NCI-H146 (cell line): Measurements from ENCODE around the gene MEPCE.
A peak's percentile ranks its signal among the peaks of the same experiment; 100 is the strongest.
"Not testable (repeated sequence)": the region's sequence is repeated elsewhere in the genome, so short reads cannot be mapped to it uniquely, and the experiment has no call there.

Experiments used
- DNase-seq: peaks from one replicate; lab custom pipeline; 2025; lab: John Stamatoyannopoulos, UW

MEPCE gene

DNA sequence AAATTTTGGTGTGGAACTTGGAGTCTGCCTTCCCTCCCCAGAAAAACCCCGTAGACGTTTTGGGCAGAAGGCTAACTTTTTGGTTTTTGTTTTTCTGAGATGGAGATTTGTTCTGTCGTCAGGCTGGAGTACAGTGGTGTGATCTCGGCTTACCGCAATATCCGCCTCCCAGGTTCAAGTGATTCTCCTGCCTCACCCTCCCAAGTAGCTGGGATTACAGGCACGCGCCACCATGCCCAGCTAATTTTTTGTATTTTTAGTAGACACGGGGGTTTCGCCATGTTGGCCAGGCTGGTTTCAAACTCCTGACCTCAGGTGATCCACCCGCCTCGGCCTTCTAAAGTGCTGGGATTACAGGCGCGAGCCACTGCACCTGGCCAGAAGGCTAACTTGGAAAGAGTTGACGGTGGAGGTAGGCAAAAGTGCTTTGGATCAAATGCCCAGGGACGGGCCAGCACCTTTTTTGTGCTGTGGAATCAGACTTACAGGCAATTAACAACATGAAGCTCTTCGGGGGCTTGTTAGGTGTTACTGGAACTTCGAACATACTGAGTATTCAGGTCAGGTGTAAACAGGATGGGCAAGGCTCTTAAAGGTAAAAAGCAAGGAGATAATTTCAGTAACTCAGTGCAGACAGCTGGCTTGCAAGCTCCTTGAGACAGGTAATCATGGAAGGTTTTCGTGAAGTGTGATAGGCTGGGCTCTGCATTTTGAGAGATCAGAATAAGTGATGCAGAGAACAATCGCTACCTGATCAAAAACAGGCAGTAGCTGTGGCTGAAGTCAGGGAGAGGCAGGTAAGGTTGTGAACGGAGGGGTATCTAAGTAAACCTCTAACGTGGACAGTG is 4.9 kb downstream of the MEPCE start:
- DNase-seq, result no peak

DNA sequence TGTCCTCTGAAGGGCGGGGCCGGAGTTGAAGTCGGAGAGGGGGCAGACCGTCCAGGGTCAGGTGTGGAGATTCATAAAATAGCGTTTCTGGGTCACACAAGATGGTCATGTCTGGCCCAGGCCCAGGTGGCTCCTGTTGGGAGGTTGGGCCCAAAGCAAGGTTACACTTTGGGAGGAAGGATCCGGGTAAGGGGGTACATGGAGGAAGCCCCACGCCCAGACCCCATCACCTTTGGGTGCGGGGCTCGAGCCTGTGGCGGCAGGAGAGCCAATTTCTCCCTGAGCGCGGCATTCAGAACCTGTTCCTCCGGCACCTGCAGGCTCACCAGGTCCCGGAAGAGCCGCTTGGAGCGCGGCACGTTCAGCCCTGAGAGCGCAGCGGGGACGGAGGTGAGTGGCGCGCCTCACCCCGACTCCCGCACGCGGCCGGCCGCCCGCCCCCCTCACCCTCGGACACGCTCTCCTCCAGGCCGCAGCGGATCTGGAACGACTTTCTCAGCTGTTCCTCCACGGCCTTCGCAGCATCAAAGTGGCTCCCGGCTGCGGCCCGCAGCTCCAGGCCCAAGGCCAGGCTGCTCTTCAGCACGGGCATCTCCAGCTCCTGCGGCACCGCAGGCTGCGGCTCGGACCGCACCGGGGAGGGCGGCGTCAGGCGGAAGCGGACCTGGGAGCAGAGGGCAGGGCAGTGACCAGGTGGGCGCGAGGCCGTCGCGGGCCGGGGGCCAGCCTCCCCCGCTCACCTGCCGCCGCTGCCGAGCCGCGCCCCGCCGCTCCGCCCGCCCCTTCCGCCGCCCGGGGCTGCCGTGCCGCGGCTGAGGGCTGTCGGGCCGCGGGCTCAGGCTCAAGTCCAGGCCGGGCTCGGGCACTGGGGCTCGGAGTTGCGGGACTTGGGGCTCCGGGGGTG is 6.0 kb downstream of the MEPCE start:
- peak; percentile 64 for DNase-seq

DNA sequence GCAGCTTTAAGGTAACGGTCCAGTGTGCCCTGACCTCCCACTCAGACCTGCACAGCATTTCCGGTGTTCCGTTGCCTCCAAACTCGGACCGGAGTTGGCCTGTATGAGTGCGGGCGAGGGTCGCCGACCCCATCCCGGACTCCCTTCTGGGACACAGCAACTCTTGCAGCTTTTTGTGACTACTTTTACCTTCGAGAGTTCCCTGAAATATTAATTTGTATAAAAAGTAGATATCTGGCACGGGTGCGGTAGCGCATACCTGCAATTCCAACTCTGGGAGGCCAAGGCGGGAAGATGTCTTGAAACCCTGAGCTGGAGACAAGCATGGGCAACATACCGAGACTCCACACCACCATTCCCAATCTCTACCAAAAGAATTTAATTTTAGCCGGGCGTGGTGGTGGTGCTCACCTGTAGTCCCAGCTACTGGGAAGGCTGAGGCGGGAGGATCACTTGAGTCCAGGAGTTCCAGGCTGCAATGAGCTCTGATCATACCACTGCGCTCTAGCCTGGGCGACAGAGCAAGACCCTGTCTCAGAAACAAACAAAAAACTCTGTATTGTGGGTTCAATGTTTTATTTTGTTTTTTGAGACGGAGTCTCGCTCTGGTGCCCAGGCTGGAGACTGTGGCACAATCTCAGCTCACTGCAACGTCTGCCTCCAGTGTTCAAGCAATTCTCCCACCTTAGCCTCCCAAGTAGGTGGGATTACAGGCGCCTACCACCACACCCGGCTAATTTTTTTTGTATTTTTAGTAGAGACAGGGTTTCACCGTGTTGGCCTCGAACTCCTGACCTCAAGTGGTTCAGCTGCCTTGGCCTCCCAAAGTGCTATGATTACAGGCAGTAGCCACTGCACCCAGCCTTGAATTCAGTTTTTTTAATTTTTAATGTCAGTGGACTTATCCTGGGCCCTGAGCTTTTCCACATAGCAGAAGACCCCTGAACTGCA is 7.8 kb downstream of the MEPCE start:
- no peak for DNase-seq

DNA sequence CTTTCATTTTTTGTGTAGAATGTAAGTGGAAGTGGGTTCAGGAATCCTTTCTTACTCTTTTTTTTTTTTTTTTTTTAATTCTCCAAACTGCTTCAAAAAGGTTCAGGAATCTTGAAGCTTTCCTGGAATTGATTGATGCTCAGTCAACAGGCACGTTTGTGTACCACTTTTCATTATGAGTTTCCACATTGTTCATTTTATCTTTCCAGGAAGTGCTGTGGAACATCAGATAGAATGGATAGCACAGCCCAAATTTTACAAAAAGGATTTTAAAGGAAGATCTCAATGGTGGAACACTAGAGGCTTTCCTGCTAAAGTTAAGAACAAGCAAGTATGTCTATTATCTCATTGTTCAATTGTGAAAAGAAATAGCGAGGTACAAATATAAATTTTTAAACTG is 8.5 kb downstream of the MEPCE start:
- DNase-seq, result no peak

DNA sequence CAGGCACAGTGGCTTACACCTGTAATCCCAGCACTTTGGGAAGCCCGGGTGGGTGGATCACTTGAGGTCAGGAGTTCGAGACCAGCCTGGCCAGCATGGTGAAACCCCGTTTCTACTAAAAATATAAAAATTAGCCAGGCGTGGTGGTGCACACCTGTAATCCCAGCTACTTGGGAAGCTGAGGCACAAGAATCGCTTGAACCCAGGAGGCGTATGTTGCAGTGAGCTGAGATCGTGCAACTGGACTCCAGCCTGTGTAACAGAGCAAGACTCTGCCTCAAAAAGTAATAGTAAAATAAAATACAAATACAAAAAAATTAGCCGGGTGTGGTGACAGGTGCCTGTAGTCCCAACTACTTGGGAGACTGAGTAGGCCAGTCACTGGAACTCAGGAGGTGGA is 9.1 kb downstream of the MEPCE start:
- DNase-seq, result not testable (repeated sequence)

DNA sequence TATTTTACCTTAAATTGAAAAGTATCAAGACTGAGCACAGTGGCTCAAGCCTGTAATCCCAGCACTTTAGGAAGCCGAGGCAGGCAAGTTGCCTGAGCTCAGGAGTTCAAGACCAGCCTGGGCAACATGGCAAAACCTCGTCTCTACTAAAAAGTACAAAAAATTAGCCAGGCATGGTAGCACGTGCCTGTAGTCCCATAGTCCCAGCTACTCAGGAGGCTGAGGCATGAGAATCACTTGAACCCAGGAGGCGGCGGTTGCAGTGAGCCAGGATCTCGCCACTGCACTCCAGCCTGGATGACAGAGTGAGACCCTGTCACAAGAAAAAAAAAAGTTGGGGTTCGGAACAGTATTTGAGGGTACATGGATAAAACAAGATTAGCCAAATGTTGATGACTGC is 9.6 kb downstream of the MEPCE start:
- not testable (repeated sequence) for DNase-seq

DNA sequence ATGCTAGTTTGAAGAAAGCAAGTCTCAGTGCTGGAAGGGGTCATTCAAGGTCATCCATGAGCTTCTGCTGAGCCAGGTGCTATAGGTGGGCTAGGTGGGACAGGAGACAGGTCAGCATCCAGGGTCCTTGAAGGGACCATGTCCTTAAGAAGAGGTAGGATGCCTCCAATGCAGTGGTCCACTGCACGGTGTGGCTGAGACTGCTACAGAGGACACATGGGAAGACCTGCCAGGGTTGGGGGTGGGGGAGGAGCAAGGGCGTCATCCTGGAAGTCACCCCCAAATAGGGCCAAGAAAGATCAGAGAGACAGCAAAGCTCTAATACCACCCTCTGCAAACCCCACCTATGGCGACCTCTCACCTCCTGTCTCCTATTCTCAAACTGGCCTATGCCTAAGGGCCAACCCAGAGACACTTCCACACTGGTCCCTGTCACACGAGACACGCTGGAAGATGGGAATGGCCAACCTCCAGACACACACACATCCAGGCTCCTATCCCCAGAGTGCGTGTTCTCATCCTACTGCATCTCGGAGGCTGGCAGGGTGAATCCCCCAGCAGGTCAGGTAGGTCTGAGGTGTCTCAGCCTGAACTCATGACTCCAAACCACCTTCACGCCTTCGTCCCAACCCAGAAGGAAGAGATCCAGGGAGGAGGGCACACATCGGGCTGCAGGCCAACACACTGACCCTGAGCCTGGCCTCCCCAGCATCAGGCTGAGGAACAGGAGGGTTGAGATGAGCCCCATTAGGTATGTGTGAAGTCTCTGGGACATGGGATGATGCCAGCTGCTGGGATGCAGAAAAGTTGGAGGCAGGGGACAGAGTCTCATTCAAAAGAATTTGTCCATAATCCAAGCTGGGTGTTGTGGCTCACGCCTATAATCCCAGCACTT is 12.3 kb downstream of the MEPCE start:
- DNase-seq, result no peak

DNA sequence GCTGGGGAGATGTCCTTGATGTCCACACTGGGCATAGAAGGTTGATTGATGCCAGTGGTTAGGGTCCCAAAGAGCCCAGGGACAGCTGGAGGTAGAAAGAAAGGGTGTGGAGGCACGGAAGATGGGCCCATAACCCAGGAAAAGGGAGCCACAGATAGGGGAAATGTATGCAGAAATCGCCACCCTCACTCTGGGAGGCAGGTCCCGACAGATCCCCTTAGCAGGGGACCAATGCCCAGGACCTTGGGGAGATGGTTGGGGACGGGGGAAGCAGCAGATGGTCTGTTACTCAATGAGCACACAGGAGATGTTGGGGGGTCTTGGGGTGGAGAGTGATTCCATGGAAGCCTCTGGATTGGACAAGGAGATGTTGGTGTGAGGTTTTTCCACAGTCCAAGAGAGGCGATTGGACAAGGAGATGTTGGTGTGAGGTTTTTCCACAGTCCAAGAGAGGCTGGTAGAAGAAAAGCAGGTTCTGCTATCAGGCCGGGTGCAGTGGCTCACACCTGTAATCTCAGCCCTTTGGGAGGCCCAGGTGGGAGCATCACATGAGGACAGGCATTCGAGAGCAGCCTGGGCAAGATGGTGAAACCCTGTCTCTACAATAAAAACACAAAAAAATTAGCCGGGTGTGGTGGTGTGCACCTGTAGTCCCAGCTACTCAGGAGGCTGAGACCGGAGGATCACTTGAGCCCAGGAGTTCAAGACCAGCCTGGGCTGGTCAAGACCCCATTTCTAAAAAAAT is 13.6 kb downstream of the MEPCE start:
- DNase-seq, result no peak

DNA sequence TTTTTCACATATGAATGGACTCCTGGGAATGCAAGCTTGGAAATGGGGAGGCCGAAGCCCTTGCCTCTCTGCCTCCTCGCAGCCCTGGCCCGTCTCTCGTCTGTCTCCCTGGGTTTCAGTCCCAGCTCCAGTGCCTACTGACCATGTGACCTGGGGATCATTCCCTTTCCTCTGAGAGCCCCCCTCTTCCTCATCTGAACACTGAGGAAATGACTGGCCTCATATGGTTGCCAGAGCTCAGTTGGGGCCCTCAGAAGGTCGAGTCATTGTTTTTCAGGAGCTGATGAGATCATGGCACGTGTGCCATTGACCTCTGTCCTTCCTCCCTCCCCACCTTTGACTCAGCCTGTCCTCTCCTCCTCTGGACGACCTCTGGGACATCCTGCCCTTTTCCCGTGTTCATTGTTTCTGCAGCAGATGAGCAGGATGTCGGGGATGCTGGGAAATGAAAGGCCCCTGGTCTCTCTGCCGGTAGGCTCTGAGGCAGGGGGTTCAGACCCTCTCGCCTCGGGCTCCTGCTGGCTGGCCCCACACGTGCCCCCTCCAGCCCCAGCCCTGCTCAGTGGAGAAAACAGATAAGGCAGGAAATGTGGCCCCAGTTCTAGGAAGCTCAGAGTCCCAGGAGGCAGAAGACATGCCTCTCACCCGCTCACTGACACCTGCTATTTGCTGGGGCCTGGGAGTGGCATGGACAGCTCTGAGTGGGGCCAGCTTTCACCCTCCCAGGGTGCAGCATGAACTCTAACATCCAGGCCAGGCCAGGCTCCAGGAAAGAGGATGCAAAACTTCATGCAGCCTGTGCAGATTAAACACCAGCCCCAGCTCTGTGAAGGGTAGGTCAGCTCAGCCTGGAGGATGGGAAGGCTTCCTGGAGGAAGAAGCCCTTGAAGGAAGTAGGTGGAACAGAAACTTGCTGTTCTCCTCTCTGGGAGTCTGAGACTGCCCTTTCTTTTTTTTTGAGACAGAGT is 15.0 kb downstream of the MEPCE start:
- no peak for DNase-seq

DNA sequence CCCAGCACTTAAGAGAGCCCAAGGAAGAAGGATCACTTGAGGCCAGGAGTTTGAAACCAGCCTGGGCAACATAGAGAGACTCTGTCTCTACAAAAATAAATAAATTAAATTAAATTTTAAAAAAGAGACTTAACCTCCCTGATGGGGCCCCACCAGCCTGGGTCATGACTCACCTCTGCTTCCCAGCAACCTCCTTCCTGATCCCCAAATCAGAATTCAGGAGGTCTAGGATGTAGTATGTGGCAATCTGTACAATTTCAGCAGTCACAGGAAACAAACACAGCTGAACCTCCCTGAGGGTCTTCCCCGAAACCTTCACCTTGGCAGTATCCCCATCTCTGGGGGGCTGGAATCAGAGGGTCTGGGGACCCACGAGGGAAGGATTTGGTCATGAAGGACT is 16.4 kb downstream of the MEPCE start:
- no peak for DNase-seq

DNA sequence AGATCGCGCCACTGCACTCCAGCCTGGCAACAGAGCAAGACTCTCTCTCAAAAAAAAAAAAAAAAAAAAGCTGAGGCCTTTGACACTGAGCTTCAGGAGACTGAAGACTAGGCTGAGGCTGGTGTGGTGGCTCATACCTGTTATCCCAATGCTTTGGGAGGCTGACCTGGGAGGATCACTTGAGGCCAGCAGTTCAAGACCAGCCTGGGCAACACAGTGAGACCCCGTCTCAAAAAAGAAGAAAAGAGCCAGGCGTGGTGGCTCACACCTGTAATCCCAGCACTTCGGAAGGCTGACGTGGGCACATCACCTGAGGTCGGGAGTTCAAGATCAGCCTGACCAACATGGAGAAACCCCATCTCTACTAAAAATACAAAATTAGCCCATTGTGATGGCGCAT is 17.7 kb downstream of the MEPCE start:
- not testable (repeated sequence) for DNase-seq

DNA sequence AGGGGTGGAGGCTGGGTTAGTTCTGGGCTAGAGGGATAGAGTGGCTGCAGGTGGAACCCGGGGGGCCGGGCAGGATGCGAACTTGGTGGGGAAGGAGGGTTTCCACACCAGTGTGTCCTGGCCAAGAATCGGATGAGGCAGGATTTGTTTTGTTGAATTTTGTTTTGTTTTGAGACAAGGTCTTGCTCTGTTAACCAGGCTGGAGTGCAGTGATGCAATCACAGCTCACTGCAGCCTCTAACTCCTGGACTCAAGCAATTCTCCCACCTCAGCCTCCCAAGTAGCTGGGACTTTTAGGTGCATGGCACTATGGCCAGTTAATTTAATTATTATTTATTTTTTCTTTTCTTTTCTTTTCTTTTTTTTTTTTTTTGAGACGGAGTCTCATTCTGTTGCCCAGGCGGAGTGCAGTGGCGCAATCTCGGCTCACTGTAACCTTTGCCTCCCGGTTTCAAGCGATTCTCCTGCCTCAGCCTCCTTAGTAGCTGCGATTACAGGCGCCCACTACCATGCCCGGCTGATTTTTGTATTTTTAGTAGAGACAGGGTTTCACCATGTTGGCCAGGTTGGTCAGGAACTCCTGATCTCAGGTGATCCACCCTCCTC is 19.7 kb downstream of the MEPCE start:
- no peak for DNase-seq

DNA sequence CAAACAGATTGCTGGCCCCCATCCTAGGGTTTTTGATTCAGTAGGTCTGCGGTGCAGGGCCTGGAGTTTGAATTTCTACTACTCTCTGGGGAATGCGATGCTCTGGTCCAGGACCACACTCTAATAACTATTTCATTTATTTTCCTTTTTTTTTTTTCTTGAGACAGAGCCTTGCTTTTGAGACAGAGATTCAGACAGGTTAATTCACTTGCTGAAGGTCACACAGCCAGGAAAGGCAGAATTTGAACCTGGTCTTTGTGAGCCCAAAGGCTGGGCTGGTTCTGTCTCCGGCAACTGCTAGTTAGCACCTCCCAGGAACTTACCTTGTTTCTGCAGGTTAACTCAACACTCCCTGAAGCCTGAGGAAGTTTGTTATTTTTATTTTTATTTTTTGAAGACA is 22.9 kb downstream of the MEPCE start:
- DNase-seq, result no peak

DNA sequence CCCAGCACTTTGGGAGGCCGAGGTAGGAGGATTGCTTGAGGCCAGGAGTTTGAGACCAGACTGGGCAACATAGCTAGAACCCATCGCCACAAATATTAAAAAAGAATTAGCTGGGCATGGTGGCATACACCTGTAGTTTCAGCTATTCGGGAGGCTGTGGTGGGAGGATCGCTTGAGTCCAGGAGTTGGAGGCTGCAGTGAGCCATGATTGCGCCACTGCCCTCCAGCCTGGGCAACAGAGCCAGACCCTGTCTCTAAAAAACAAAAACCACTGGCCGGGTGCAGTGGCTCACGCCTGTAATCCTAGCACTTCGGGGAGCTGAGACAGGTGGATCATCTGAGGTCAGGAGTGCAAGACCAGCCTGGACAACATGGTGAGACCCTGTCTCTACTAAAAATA is 24.2 kb downstream of the MEPCE start:
- DNase-seq, result not testable (repeated sequence)

DNA sequence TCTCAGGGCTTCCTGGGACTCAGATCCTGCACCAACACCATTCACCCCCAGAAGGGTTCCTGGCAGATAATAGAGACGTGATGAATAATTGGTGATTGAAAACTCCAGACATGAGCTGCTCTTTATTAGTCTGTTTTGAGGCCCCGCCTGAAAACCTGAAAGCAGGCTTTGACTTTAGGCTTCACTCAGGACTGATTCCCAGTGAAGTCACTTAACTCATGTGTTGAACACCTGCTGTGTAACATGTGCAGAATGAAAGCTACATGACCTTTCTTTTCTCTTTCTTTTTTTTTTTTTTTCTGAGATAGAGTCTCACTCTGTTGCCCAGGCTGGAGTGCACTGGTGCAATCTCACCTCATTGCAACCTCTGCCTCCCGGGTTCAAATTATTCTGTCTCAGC is 25.6 kb downstream of the MEPCE start:
- no peak for DNase-seq

DNA sequence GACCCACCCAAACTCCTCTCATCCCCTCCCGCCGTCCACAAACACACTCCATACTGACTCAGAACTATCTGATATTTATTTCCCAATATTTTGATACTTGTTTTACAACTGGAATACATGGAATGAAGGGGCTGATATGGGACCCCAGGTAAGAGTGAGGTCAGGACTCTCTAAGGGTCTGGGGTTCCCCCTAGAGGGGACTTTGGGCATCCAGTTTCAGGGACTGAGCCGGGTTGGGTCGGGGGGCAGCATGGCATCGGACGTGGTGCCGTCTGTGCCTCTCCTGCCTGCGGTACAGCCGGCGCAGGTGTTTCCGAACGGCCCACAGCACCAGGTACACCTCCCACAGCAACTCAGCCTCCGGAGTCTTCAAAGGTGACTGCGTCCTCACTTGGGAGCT is 26.9 kb downstream of the MEPCE start:
- no peak for DNase-seq

DNA sequence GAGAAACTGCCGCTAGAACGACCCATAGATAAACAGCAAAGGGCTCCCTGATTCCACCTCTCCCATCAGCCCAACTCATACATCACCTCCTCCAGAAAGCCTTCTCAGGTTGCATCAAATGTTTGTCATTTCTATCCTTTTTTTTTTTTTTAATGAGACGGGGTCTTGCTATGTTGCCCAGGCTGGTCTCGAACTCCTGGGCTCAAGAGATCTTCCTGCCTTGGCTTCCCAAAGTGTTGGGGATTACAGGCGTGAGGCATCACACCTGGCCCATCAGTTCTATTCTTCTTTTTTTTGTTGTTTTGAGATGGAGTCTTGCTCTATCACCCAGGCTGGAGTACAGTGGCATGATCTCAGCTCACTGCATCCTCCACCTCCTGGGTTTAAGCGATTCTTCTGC is 27.4 kb downstream of the MEPCE start:
- no peak for DNase-seq

DNA sequence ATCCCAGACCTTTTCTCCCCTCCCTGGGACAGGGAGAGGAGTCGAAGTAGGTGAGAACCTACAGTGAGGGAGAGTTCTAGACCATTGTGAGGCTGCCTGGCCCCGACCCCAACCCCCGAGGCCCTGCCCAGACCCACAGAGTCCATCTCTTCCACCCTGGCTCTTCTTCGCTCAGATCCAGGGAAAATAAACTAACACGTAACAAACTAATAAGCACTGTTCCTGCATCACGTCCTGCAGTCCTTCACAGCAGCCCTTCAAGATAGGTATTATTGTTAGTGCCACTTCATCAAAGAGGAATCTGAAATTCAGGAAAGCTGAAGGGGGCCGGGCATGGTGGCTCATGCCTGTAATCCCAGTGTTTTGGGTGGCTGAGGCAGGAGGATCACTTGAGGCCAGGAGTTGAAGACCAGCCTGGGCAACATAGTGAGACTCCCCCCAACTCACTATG is 34.6 kb downstream of the MEPCE start, which contains the start of gene SPACDR:
TSS of gene SPACDR (minus strand) at position 51 of the 451 bp plus-strand sequence. CDS start 235 bp downstream, outside the sequence.
- no peak for DNase-seq
